ENCODE measurements around the gene CRYGC.

The CRYGC gene

GRCh38 chr2:208092093-208092832, 37.4 kb downstream of the CRYGC start:
- DNase-seq = no peak

- DNase-seq = no peak
Measured at GRCh38 chr2:208090420-208090819, 39.2 kb downstream of the CRYGC start.

- no peak for DNase-seq
Measured at GRCh38 chr2:208086029-208086428, 43.6 kb downstream of the CRYGC start.

- DNase-seq = no peak
Measured at GRCh38 chr2:208083807-208084206, 45.8 kb downstream of the CRYGC start.
